ENCODE data around the gene HSPD1. TPM values are rescaled to one million over a fixed set of nuclear protein-coding genes. Genes with fewer than 3 reads are reported as not detected.
"Not testable (repeated sequence)": the region's sequence is repeated elsewhere in the genome, so short reads cannot be mapped to it uniquely, and the experiment has no call there.

The HSPD1 gene
- total RNA-seq, 1 donor from 2014 or later = 326 TPM

DNA sequence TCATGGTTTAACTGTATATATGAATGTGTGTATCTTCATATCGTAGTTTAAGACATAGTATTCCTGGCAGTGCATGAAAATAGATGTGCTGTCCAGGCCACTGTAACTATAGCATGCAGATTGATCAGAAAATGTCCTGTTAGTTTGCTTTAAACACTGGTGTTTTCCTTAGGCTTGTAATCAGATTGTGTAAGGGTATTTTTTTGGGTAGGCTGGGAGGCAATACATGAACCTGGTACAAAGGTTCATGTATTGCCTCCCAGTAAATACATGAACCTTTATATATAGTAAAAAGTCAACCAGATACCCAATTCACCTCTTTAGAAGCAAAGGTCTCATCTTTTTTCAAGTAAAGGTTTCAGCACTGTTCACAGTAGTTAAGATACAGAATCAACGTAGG lies 44.7 kb downstream of the HSPD1 start:
- Mint-ChIP-seq H3K27ac (peak overlapping the region; percentile 98), H3K4me3 (peak overlapping the region; percentile 87), H3K9me3 (no peaks in the 10 kb centered on the region), H3K27me3 (ENCODE audit: low read depth) (no peaks in the 10 kb centered on the region), H3K4me1 (peaks cover 15% of the 10 kb centered on the region), H3K36me3 (no peaks in the 10 kb centered on the region)
- no peak for DNase-seq (ENCODE audit: low spot score in 2 of 2, unreplicated experiment in 2 of 2)
- TF ChIP-seq CTCF (IDR thresholded peaks at IDR 0.05; ENCODE audit: unreplicated experiment) = no peak

DNA sequence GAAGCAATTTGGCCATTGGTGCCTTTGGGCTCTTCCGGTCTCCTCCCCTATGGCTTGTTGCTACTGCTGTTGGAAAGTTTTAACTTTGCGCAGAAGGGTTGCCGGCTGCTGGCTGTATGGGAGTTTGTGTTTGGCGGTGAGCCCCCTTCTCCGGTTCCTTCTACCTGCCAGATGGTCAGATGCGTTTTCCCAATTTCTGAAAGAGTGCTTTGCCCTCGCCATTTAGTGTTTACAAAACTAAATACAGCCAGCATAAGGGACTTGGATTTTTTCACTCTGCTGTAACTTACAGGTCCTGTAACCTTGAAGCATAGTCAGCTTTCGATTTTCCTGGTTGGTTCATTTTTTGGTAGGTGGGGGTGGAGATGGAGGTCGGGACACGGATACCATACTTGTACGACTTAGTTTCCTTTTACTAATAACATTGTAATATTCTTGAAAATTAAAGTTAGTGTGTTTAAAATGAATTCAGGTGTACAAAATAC lies 45.7 kb downstream of the HSPD1 start:
- H3K4me1 Mint-ChIP-seq = peaks cover 15% of the 10 kb centered on the region
- H3K27ac Mint-ChIP-seq = peak overlapping the region; percentile 98
- no peak for DNase-seq (ENCODE audit: low spot score in 2 of 2, unreplicated experiment in 2 of 2)
- H3K36me3 Mint-ChIP-seq = no peaks in the 10 kb centered on the region
- no peak for TF ChIP-seq CTCF (IDR thresholded peaks at IDR 0.05; ENCODE audit: unreplicated experiment)
- no peaks in the 10 kb centered on the region for H3K9me3 Mint-ChIP-seq
- H3K4me3 Mint-ChIP-seq = peak overlapping the region; percentile 87
- H3K27me3 Mint-ChIP-seq (ENCODE audit: low read depth) = no peaks in the 10 kb centered on the region

DNA sequence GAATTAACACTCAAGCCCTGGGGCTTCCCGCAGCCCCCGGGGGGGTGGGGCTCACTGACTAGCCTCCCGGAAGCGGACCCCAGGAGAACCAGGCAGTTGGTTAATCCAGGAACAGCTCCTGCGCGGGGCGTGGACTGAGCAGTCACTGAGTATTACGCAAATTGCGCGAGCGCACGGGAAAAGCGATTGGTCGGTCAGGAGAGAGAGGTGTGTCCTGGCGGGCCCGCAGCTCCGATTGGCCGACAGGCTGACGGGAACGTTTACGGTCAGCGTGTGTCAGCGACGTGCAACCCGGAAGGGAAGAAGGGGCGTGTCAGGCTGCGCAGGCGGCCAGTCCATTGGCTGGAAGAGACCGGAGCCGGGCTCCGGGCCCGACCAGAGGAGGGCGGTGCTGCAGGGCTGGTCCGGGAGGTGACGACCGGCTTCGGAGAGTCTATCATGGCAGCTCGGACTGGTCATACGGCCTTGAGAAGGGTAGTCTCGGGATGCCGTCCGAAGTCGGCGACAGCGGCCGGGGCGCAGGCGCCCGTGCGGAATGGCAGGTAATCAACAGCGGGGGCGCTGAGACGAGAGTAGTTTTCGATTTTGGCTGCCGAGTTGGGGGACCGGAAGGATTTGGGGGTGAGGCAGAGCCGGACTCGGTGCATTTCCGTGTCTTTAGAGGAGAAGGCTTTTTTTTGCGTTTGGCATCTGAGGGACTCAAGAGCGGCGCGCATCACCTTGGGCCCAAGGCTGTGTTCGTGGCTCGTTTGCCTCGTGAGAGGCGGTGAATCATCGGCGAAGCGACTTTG lies 46.3 kb downstream of the HSPD1 start, which contains the start of gene COQ10B:
COQ10B (plus strand) TSS at position 430 of the 791 bp plus-strand sequence; CDS start at position 439, 9 bp downstream.
- TF ChIP-seq CTCF (IDR thresholded peaks at IDR 0.05; ENCODE audit: unreplicated experiment) = no peak
- H3K9me3 Mint-ChIP-seq = no peaks in the 10 kb centered on the region

DNA sequence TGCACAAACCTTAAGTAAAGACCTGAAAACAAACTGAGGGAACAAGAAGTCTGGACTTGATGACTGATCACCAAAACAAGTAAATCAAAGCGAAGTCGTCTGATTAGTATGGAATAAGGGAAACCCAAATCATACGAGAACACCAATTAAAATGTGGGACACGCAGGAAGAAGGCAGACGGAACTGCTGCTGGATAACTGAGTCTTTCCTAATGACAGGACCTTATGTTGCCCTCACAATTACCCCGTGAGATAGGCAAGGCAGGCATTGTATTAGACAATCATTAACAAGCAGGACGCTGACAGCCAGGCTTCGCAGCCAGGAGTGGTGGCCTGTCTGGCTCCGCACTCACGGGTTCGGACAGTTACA lies 46.9 kb downstream of the HSPD1 start:
- peak overlapping the region; percentile 98 for H3K27ac Mint-ChIP-seq
- no peak for TF ChIP-seq CTCF (IDR thresholded peaks at IDR 0.05; ENCODE audit: unreplicated experiment)
- no peak for DNase-seq (ENCODE audit: low spot score in 2 of 2, unreplicated experiment in 2 of 2)
- peak overlapping the region; percentile 87 for H3K4me3 Mint-ChIP-seq
- no peaks in the 10 kb centered on the region for H3K9me3 Mint-ChIP-seq
- H3K4me1 Mint-ChIP-seq = peaks cover 15% of the 10 kb centered on the region
- no peaks in the 10 kb centered on the region for H3K36me3 Mint-ChIP-seq
- H3K27me3 Mint-ChIP-seq (ENCODE audit: low read depth) = no peaks in the 10 kb centered on the region

More for the DNA sequence above, 46.3 kb downstream of the HSPD1 start, which contains the start of gene COQ10B:
- Mint-ChIP-seq H3K4me3 (peak within 1 kb of the TSS; percentile 87), H3K27ac (peak within 1 kb of the TSS; percentile 98), H3K36me3 (no peaks in the 10 kb centered on the region), H3K27me3 (ENCODE audit: low read depth) (no peaks in the 10 kb centered on the region), H3K4me1 (peaks cover 15% of the 10 kb centered on the region)
- peak; percentile 95 to 96 for DNase-seq (ENCODE audit: low spot score in 2 of 2, unreplicated experiment in 2 of 2)

- not testable (repeated sequence) for H3K36me3 Mint-ChIP-seq; DNase-seq (ENCODE audit: low spot score in 2 of 2, unreplicated experiment in 2 of 2); H3K9me3 Mint-ChIP-seq; H3K27me3 Mint-ChIP-seq (ENCODE audit: low read depth); H3K27ac Mint-ChIP-seq; H3K4me3 Mint-ChIP-seq
- H3K4me1 Mint-ChIP-seq = peaks cover 15% of the 10 kb centered on the region
These were observed 48.7 kb downstream of the HSPD1 start for GRCh38 chr2:197450935-197451358.

GRCh38 chr2:197450465-197450864 lies 49.2 kb downstream of the HSPD1 start:
- TF ChIP-seq CTCF (IDR thresholded peaks at IDR 0.05; ENCODE audit: unreplicated experiment) = no peak
- no peaks in the 10 kb centered on the region for H3K27me3 Mint-ChIP-seq (ENCODE audit: low read depth)
- no peaks in the 10 kb centered on the region for H3K36me3 Mint-ChIP-seq

More at GRCh38 chr2:197450465-197450864, 49.2 kb downstream of the HSPD1 start:
- H3K9me3 Mint-ChIP-seq = no peaks in the 10 kb centered on the region
- DNase-seq (ENCODE audit: low spot score in 2 of 2, unreplicated experiment in 2 of 2) = no peak
- peaks cover 15% of the 10 kb centered on the region for H3K4me1 Mint-ChIP-seq
- H3K27ac Mint-ChIP-seq = no peak overlapping the region
- no peak overlapping the region for H3K4me3 Mint-ChIP-seq

All from mesothelial cell of epicardium (in vitro differentiated cells).